ENCODE measurements around the gene CD38.

Gene CD38

DNA sequence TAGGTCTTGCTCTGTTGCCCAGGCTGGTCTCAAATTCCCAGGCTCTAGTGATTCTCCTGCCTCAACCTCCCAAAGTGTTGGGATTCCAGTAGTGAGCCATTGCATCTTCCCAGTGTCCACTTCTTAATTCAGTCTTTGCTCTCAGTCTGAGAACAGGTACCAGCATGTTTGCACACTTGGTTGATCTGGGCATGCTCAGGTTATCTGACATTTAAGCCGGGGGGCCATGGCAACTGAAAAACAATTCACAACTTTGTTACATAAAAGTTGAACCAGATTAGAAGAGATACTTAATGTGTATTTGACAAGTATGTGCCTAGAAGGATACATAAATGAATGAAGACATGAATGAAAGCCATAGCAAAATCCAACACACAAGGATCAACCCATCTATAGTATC, 121.4 kb downstream of the CD38 start:
- TF ChIP-seq, protein P1, sequence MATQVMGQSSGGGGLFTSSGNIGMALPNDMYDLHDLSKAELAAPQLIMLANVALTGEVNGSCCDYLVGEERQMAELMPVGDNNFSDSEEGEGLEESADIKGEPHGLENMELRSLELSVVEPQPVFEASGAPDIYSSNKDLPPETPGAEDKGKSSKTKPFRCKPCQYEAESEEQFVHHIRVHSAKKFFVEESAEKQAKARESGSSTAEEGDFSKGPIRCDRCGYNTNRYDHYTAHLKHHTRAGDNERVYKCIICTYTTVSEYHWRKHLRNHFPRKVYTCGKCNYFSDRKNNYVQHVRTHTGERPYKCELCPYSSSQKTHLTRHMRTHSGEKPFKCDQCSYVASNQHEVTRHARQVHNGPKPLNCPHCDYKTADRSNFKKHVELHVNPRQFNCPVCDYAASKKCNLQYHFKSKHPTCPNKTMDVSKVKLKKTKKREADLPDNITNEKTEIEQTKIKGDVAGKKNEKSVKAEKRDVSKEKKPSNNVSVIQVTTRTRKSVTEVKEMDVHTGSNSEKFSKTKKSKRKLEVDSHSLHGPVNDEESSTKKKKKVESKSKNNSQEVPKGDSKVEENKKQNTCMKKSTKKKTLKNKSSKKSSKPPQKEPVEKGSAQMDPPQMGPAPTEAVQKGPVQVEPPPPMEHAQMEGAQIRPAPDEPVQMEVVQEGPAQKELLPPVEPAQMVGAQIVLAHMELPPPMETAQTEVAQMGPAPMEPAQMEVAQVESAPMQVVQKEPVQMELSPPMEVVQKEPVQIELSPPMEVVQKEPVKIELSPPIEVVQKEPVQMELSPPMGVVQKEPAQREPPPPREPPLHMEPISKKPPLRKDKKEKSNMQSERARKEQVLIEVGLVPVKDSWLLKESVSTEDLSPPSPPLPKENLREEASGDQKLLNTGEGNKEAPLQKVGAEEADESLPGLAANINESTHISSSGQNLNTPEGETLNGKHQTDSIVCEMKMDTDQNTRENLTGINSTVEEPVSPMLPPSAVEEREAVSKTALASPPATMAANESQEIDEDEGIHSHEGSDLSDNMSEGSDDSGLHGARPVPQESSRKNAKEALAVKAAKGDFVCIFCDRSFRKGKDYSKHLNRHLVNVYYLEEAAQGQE (IDR thresholded peaks at IDR 0.05; ENCODE audit: insufficient read depth in 1 of 2, low read depth in 2 of 2, low read length in 2 of 2) = no peak
- TF ChIP-seq SIN3A (IDR thresholded peaks at IDR 0.05; ENCODE audit: borderline replicate concordance, insufficient read depth, low read length) = no peak
- no peak for TF ChIP-seq POLR2AphosphoS5 (IDR thresholded peaks at IDR 0.05; ENCODE audit: low read depth, low read length)
- TF ChIP-seq TAF1 (IDR thresholded peaks at IDR 0.05; ENCODE audit: borderline replicate concordance, insufficient read depth, low read length) = no peak
- TF ChIP-seq FOXP2 (optimal IDR thresholded peaks at IDR 0.05; ENCODE audit: borderline replicate concordance, extremely low read depth, extremely low read length, insufficient read depth) = no peak

DNA sequence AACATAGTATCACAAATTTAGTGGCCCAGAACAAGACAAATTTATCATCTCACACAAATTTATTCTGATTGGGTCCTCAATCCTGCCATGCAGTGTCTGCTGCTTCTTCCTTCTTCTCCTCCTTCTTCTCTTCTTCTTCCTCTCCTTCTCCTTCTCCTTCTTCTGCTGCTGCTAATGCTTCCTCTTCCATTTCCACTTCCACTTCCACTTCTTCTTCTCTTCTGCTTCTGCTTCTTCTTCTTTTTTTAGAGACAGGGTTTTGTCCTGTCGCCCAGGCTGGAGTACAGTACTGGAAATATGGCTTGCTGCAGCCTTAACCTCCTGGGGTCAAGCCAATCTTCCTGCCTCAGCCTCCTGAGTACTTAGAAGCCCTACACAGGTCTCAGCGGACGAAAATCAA, 122.9 kb downstream of the CD38 start:
- TF ChIP-seq POLR2AphosphoS5 (IDR thresholded peaks at IDR 0.05; ENCODE audit: low read depth, low read length) = no peak
- TF ChIP-seq SIN3A (IDR thresholded peaks at IDR 0.05; ENCODE audit: borderline replicate concordance, insufficient read depth, low read length) = no peak
- TF ChIP-seq, protein P1 (IDR thresholded peaks at IDR 0.05; ENCODE audit: insufficient read depth in 1 of 2, low read depth in 2 of 2, low read length in 2 of 2) = no peak
- no peak for TF ChIP-seq FOXP2 (optimal IDR thresholded peaks at IDR 0.05; ENCODE audit: borderline replicate concordance, extremely low read depth, extremely low read length, insufficient read depth)
- no peak for TF ChIP-seq TAF1 (IDR thresholded peaks at IDR 0.05; ENCODE audit: borderline replicate concordance, insufficient read depth, low read length)

DNA sequence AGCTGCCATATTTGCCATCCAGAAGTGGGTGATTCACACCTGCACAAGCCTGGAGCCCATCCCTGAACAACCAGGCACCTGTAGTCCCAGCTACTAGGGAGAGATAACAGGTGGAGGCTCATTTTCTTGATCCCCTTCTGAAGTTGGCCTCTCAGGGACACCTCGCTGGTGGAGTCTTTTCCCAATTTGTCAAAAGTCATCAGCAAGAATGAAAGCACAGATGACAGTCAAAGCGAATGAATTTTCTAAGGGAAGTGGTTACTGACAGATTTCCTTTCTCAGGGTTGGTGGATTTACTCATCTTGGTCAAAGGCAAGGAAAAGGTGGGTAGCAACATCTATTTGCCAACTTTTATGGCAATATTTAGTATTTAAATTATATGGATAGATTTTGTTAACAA, 123.9 kb downstream of the CD38 start:
- TF ChIP-seq POLR2AphosphoS5 (IDR thresholded peaks at IDR 0.05; ENCODE audit: low read depth, low read length) = no peak
- no peak for TF ChIP-seq SIN3A (IDR thresholded peaks at IDR 0.05; ENCODE audit: borderline replicate concordance, insufficient read depth, low read length)
- TF ChIP-seq FOXP2 (optimal IDR thresholded peaks at IDR 0.05; ENCODE audit: borderline replicate concordance, extremely low read depth, extremely low read length, insufficient read depth) = no peak

DNA sequence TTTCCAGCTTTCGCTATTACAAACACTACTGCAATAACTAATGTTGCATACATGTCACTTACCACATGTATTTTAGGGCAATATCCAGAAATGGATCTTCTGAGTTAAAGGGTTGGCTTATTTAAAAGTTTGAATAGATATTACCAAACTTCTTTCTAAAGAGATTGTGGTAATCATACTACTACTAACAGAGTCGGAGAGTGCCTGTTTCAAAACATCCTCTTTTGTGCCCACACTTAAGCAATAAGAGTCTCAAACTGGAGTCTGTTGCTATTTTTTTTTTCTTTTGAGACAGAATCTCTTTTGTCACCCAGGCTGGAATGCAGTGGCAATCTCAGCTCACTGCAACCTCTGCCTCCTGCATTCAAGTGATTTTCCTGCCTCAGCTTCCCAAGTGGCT, 124.6 kb downstream of the CD38 start:
- TF ChIP-seq, protein P1 (IDR thresholded peaks at IDR 0.05; ENCODE audit: insufficient read depth in 1 of 2, low read depth in 2 of 2, low read length in 2 of 2) = no peak

Data from PFSK-1 (cell line).